A673 (cell line): ENCODE measurements around the gene FAM81A.

Experiments
- EZH2 ChIP-seq: fragments of 200-600 bp; sonication (generic); IDR thresholded peaks from 2 replicates; pipeline ENCODE4 v1.6.1; 2017; ENCODE audit warnings: borderline replicate concordance, low read depth, mild to moderate bottlenecking, mixed read lengths, antibody characterized with exemption, low read length; ENCODE audit not compliant: poor library complexity, severe bottlenecking
- TF ChIP-seq, protein P1 (sequence below): fragments of 300-800, 200-600 bp; sonication (generic); conservative IDR thresholded peaks from 2 replicates; pipeline ENCODE4 v1.5.1; 2017; ENCODE audit warnings: low read depth, mild to moderate bottlenecking, antibody characterized with exemption, low read length, moderate library complexity, mixed read lengths

DNA sequence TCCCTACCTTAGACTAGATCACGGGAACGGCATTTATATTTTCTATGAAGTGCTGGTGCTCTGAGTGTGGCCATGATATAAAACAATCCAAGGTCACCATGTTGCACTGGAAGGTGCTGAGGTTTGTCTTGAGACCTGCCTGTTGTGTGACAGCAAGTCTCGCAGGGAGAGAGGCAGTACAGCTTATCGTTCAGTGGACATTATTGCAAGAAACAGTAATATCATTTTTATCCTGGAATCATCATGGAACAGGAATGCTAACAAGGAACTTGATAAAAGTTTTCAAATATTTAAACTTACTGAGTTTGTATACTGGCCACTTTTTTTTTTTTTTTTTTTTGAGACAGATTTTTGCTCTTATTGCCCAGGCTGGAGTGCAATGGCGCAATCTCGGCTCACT, 133.6 kb downstream of the FAM81A start:
- TF ChIP-seq, protein P1, sequence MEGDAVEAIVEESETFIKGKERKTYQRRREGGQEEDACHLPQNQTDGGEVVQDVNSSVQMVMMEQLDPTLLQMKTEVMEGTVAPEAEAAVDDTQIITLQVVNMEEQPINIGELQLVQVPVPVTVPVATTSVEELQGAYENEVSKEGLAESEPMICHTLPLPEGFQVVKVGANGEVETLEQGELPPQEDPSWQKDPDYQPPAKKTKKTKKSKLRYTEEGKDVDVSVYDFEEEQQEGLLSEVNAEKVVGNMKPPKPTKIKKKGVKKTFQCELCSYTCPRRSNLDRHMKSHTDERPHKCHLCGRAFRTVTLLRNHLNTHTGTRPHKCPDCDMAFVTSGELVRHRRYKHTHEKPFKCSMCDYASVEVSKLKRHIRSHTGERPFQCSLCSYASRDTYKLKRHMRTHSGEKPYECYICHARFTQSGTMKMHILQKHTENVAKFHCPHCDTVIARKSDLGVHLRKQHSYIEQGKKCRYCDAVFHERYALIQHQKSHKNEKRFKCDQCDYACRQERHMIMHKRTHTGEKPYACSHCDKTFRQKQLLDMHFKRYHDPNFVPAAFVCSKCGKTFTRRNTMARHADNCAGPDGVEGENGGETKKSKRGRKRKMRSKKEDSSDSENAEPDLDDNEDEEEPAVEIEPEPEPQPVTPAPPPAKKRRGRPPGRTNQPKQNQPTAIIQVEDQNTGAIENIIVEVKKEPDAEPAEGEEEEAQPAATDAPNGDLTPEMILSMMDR = no peak
- TF ChIP-seq EZH2 = no peak
